ENCODE results near the gene ATP10A.

The ATP10A gene

GRCh38 chr15:25716414-25717126 lies 146.6 kb downstream of the ATP10A start:
- Histone ChIP-seq H3K36me3 (replicated peaks; ENCODE audit: insufficient read depth, low read length) (no peaks in the 10 kb centered on the region), H3K9ac (ENCODE audit: low read length) (no peak overlapping the region), H3K27ac (ENCODE audit: low read length) (no peak overlapping the region), H3K4me2 (ENCODE audit: low read depth, low read length) (no peak overlapping the region), H3K9me2 (replicated peaks; ENCODE audit: insufficient read depth, low read length) (no peaks in the 10 kb centered on the region), H3K9me3 (replicated peaks; ENCODE audit: insufficient read depth, low read length) (no peaks in the 10 kb centered on the region), H4K20me1 (ENCODE audit: insufficient read depth, low read length) (no peaks in the 10 kb centered on the region), H3K27me3 (replicated peaks; ENCODE audit: insufficient read depth, low read length) (no peaks in the 10 kb centered on the region), H2AFZ (ENCODE audit: low read length) (no peak overlapping the region), H3K79me2 (ENCODE audit: low read length) (no peaks in the 10 kb centered on the region), H3F3A (ENCODE audit: insufficient read depth, low read length) (no peaks in the 10 kb centered on the region), H3K4me3 (ENCODE audit: low read length) (no peak overlapping the region), H3K4me1 (ENCODE audit: low read length) (no peaks in the 10 kb centered on the region)
- DNase-seq, result no peak
- no peak for TF ChIP-seq CTCF (IDR thresholded peaks at IDR 0.05; ENCODE audit: low read length)
- TF ChIP-seq EZH2 (optimal IDR thresholded peaks at IDR 0.05; ENCODE audit: low read depth, low read length), result no peak
- TF ChIP-seq EZH2phosphoT487 (IDR thresholded peaks at IDR 0.05; ENCODE audit: low read length), result no peak

- Histone ChIP-seq H3K27ac (ENCODE audit: low read length) (no peak overlapping the region), H3K4me2 (ENCODE audit: low read depth, low read length) (no peak overlapping the region), H3K9me2 (replicated peaks; ENCODE audit: insufficient read depth, low read length) (no peaks in the 10 kb centered on the region), H3K79me2 (ENCODE audit: low read length) (no peaks in the 10 kb centered on the region), H2AFZ (ENCODE audit: low read length) (no peak overlapping the region), H3K4me3 (ENCODE audit: low read length) (no peak overlapping the region), H3K36me3 (replicated peaks; ENCODE audit: insufficient read depth, low read length) (no peaks in the 10 kb centered on the region), H3K27me3 (replicated peaks; ENCODE audit: insufficient read depth, low read length) (no peaks in the 10 kb centered on the region), H3K9ac (ENCODE audit: low read length) (no peak overlapping the region), H3K4me1 (ENCODE audit: low read length) (no peaks in the 10 kb centered on the region), H4K20me1 (ENCODE audit: insufficient read depth, low read length) (no peaks in the 10 kb centered on the region), H3F3A (ENCODE audit: insufficient read depth, low read length) (no peaks in the 10 kb centered on the region), H3K9me3 (replicated peaks; ENCODE audit: insufficient read depth, low read length) (no peaks in the 10 kb centered on the region)
- TF ChIP-seq EZH2phosphoT487 (IDR thresholded peaks at IDR 0.05; ENCODE audit: low read length) (no peak), EZH2 (optimal IDR thresholded peaks at IDR 0.05; ENCODE audit: low read depth, low read length) (no peak), CTCF (IDR thresholded peaks at IDR 0.05; ENCODE audit: low read length) (no peak)
- DNase-seq, result no peak
Measured at GRCh38 chr15:25715536-25716413, 147.4 kb downstream of the ATP10A start.

- Histone ChIP-seq H3K9me2 (replicated peaks; ENCODE audit: insufficient read depth, low read length) (no peaks in the 10 kb centered on the region), H3K4me3 (ENCODE audit: low read length) (no peak overlapping the region), H3K36me3 (replicated peaks; ENCODE audit: insufficient read depth, low read length) (no peaks in the 10 kb centered on the region), H3K27ac (ENCODE audit: low read length) (no peak overlapping the region), H3K27me3 (replicated peaks; ENCODE audit: insufficient read depth, low read length) (no peaks in the 10 kb centered on the region), H3K9me3 (replicated peaks; ENCODE audit: insufficient read depth, low read length) (no peaks in the 10 kb centered on the region), H3K4me1 (ENCODE audit: low read length) (no peaks in the 10 kb centered on the region), H3K9ac (ENCODE audit: low read length) (no peak overlapping the region), H4K20me1 (ENCODE audit: insufficient read depth, low read length) (no peaks in the 10 kb centered on the region), H3K79me2 (ENCODE audit: low read length) (no peaks in the 10 kb centered on the region), H3K4me2 (ENCODE audit: low read depth, low read length) (no peak overlapping the region), H3F3A (ENCODE audit: insufficient read depth, low read length) (no peaks in the 10 kb centered on the region), H2AFZ (ENCODE audit: low read length) (no peak overlapping the region)
- TF ChIP-seq EZH2phosphoT487 (IDR thresholded peaks at IDR 0.05; ENCODE audit: low read length) (no peak), EZH2 (optimal IDR thresholded peaks at IDR 0.05; ENCODE audit: low read depth, low read length) (no peak), CTCF (IDR thresholded peaks at IDR 0.05; ENCODE audit: low read length) (no peak)
- no peak for DNase-seq
Measured at GRCh38 chr15:25714538-25714840, 148.6 kb downstream of the ATP10A start.

All from MM.1S (cell line).